Gastrocnemius medialis (tissue), 4 donors: ENCODE results near the gene CSPG4.
"Not testable (repeated sequence)": the region's sequence is repeated elsewhere in the genome, so short reads cannot be mapped to it uniquely, and the experiment has no call there.

Experiments used
- CTCF ChIP-seq, 5 experiments: fragments of 450-650 bp in 3 of 5; fragments of 200-600 bp in 2 of 5; sonication (generic) in 2 of 5; IDR thresholded peaks in 4 of 5; conservative IDR thresholded peaks in 1 of 5; 1 replicate in 4 of 5; 2 replicates in 1 of 5; pipeline ENCODE4 v1.5.1; 2016 to 2019; ENCODE audit warnings: antibody characterized with exemption in 5 of 5, mild to moderate bottlenecking in 3 of 5, moderate library complexity in 3 of 5
- POLR2A ChIP-seq, 2 donors: fragments of 450-650 bp; IDR thresholded peaks; one replicate each; pipeline ENCODE4 v1.6.1; 2017; ENCODE audit warnings: antibody characterized with exemption in 2 of 2, mild to moderate bottlenecking in 2 of 2, moderate library complexity in 2 of 2

GRCh38 chr15:75737116-75738013, 24.7 kb upstream of the CSPG4 start:
- not testable (repeated sequence) for TF ChIP-seq CTCF (IDR thresholded peaks at IDR 0.05 in 4 of 5, conservative IDR thresholded peaks at IDR 0.05 in 1 of 5); POLR2A (IDR thresholded peaks at IDR 0.05)
